Neural cell (in vitro differentiated cells): Measurements from ENCODE around the gene SGPP1.

Experiments used
- EP300 ChIP-seq: fragments of 450-650 bp; conservative IDR thresholded peaks from 2 replicates; pipeline ENCODE4 v1.6.1; 2014; ENCODE audit warnings: antibody characterized with exemption, mild to moderate bottlenecking, moderate library complexity; ENCODE audit not compliant: poor library complexity, severe bottlenecking
- EZH2 ChIP-seq: fragments of 200-600, 300-800 bp; shearing (Covaris generic), sonication (generic); IDR thresholded peaks from 2 replicates; pipeline ENCODE4 v1.6.1; 2014; ENCODE audit warnings: antibody characterized with exemption, low read length, borderline replicate concordance, mild to moderate bottlenecking; ENCODE audit not compliant: insufficient read depth, poor library complexity, severe bottlenecking
- MXI1 ChIP-seq: fragments of 450-650 bp; conservative IDR thresholded peaks from 2 replicates; pipeline ENCODE4 v1.6.1; 2014; ENCODE audit warnings: antibody characterized with exemption, mild to moderate bottlenecking; ENCODE audit not compliant: poor library complexity, severe bottlenecking
- POLR2AphosphoS5 ChIP-seq: IDR thresholded peaks from 2 replicates; pipeline ENCODE4 v1.6.1; 2012
- RAD21 ChIP-seq: fragments of 450-650 bp; conservative IDR thresholded peaks from 2 replicates; pipeline ENCODE4 v1.6.1; 2014; ENCODE audit warnings: antibody characterized with exemption, mild to moderate bottlenecking, moderate library complexity
- REST ChIP-seq: IDR thresholded peaks from 2 replicates; pipeline ENCODE4 v1.6.1; 2012; ENCODE audit warnings: borderline replicate concordance
- TAF1 ChIP-seq: IDR thresholded peaks from 2 replicates; pipeline ENCODE4 v1.6.1; 2012; ENCODE audit warnings: low read depth
- TF ChIP-seq, protein P1 (sequence below): fragments of 450-650 bp; IDR thresholded peaks from 2 replicates; pipeline ENCODE4 v1.5.1; 2014; ENCODE audit warnings: antibody characterized with exemption, mild to moderate bottlenecking, moderate library complexity; ENCODE audit not compliant: poor library complexity, severe bottlenecking

DNA sequence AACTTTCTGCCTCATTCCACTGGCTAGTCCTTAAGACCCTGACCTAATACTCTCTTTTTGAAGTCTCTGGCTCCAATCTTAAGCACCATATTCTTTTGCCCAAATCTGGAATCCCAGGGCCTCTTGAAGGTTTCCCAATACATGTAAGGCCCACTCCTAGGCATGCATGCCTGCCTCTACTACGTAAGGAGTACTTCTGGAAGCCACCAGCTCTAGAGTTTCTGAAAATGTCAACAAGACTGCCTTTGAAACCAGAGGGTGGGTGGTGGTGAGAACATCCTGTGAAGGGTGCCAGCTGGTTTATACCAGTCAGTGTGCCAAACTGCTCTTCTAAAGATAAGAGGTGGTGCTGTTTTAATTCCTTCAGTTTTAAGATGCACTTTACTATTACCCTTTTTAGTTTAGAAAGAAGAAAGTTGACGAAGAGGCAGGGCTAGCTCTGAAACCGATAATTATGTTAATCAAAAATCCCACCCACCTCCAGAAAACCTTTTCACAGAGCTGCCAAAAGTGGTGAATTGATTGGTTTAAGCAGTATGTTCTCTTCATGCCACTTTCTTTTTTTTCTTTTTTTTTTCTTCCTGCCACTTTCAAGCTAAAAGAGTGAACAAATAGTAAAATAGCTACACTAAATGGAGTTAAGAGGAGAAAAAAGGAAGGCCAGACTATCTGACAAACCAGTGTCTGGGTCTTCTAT is 77.5 kb downstream of the SGPP1 start:
- TF ChIP-seq EZH2: no peak
- TF ChIP-seq MXI1: no peak
- TF ChIP-seq, protein P1, sequence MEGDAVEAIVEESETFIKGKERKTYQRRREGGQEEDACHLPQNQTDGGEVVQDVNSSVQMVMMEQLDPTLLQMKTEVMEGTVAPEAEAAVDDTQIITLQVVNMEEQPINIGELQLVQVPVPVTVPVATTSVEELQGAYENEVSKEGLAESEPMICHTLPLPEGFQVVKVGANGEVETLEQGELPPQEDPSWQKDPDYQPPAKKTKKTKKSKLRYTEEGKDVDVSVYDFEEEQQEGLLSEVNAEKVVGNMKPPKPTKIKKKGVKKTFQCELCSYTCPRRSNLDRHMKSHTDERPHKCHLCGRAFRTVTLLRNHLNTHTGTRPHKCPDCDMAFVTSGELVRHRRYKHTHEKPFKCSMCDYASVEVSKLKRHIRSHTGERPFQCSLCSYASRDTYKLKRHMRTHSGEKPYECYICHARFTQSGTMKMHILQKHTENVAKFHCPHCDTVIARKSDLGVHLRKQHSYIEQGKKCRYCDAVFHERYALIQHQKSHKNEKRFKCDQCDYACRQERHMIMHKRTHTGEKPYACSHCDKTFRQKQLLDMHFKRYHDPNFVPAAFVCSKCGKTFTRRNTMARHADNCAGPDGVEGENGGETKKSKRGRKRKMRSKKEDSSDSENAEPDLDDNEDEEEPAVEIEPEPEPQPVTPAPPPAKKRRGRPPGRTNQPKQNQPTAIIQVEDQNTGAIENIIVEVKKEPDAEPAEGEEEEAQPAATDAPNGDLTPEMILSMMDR: no peak
- TF ChIP-seq TAF1: no peak
- TF ChIP-seq REST: no peak
- no peak for TF ChIP-seq EP300
- no peak for TF ChIP-seq POLR2AphosphoS5
- no peak for TF ChIP-seq RAD21
